ENCODE measurements around the gene TMPRSS2.

The TMPRSS2 gene

DNA sequence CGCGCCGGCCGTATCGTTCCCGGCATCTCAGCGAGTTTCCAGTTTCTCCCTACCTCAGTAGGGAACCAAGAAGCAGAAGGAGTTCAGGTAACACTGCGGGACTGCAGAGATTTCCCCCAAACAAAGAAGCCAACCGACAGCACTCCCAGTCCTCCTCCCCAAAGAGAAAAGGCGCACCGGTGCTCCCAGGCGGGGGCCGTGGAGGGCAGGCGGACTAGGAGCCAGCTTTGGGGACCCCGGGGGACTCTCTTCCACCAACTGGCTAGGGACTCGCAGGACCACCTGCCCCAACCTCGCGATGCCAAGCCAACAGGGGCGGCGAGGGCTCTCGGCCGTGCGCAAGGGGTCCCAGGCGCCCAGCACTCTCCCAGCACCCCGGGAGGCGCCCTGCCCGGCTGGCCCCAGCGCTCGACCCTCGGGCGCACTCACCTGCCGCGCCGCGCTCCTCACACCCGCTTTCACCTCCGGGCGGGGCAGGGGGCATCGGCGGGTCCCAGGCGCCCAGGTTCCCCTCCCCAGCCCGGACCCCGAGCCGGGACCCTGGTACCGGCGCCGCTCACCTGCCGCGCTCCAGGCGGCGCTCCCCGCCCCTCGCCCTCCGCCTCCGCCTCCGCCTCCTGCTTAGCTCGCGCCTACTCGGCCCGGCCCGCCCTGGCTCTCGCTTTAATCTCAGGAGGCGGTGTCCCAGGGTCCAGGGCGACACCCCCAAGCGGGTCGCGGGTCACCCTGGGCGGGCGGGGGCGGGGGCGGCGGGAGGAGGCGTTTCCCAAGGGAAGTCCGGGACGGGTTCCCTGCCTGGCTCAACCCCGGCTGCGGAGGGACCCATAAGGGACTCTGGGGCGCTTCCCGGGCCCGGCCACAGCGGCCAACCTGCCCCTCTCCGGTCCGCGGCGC, at the start of gene TMPRSS2:
TSS of gene TMPRSS2 (minus strand) at position 638 of the 894 bp plus-strand sequence. CDS start 10,025 bp downstream, outside the sequence.
- DNase-seq: no peak

DNA sequence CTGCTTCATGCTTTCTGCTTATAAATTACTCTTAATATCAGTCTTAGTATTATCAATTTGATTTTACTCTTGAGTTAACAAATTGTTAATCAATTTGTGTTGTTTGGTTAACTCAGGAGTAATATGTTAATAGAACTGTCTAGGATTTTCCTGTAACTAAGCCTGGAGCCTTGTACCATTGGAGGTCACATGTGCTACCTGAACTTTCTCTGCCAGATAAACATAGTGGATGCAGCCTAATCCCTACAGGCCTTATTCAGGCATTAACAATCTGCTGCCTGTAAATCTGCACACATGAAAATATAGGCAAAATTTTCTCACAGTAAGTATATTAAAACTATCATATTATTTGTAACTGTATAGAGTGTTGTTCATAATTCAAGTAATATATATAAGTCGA, 47.1 kb upstream of the TMPRSS2 start:
- DNase-seq: no peak

DNA sequence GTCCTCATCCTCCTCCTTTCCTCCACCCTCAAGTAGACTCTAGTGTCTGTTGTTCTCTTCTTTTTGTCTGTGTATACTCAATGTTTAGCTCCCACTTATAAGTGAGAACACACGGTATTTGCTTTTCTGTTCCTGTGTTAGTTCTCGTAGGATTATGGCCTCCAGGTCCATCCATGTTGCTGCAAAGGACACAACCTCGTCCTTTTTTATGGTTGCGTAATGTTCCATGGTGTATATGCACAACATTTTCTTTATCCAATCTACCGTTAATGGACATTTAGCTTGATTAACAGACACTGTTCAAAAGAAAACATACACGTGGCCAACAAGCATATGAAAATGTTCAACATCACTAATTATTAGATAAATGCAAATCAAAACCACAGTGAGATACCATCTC, 44.3 kb upstream of the TMPRSS2 start:
- DNase-seq: no peak

DNA sequence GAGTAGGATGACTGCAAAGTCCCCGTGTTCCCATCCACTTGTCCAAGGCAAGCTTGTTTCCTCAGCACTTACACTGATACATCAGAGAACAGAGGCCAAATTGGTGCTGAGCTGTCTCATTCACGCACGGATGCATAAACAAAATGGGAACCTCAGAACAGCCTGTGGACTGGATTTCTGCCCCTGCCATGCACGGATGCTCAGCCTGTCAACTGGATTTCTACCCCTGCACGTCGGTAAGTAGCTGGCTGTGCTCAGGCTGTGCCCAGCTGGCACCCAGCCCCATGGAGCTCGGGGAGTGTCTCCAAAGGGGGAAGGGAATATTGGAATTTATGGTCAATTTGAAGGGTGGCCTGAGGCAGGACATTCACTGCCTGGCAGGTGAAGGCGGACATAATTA, 40.8 kb upstream of the TMPRSS2 start:
- no peak for DNase-seq

DNA sequence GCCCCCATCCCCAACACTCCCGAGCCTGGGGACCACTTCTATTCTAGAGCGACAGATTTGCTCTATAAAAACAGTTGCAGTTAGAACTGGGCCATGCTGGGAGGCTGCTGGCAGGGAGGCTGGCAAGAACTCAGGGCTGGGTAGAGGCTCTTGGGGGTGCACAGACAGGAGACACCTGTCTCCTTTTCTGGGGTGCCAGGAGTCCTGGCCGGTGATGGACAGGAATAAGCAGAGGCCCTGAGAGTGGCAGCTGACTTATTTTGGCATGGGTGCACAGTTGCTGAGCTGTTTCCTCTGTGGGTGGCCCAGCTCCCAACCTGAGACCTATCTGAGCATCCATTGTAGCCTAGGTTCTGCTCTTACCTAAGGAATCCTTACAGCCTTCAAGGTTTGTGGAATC, 39.2 kb upstream of the TMPRSS2 start:
- DNase-seq: no peak

DNA sequence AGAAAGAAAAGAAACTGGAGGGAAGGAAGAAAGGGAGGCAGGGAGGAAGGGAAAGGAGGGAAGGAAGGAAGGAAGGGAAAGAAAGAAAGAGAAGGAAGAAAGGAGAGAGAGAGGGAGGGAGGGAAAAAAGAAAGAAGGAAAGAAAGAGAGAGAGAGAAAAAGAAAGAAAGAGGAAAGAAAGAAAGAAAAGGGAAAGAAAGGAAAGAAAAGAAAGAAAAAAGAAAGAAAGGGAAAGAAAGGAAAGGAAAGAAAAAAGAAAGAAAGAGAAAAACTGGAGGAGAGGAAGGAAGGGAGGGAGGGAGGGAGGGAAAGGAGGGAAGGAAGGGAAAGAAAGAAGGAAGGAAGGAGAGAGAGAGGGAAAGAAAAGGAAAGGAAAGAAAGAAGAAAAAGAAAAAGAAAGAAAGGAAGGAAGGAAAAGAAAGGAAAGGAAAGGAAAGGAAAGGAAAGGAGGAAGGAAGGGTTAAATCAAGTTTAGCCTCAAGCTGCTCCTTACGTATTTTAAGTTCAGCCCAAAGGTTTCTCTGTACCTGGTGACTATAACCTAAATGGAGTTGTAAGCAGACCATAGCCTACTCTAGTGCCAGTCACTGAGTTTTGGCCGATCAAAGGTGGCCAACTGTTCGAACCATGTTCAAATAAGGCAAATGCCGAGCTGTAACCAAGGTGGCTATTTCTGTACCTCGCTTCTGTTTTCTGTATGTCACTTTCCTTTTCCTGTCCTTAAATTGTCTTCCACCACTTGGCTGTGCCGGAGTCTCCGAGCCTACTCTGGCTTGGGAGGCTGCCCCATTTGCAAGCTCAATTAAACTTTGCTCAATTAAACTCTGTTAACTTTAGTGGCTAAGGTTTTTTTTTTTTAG, 37.8 kb upstream of the TMPRSS2 start:
- no peak for DNase-seq

DNA sequence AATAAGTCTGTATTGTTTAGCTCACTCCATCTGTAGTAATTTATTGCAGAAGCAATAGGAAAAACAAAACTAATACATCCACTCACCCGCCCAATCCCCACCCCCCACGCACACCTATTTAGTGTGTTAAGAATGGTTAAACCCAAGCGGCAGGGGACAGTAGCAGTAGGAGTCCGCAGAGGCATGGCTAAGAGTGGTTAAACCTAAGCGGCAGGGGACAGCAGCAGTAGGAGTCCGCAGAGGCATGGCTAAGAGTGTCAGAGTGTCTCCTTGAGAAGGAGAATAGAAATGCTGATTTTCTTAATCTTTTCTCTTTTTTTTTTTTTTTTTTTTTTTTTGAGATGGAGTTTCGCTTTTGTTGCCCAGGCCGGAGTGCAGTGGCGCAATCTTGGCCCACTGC, 34.8 kb upstream of the TMPRSS2 start:
- DNase-seq: no peak

DNA sequence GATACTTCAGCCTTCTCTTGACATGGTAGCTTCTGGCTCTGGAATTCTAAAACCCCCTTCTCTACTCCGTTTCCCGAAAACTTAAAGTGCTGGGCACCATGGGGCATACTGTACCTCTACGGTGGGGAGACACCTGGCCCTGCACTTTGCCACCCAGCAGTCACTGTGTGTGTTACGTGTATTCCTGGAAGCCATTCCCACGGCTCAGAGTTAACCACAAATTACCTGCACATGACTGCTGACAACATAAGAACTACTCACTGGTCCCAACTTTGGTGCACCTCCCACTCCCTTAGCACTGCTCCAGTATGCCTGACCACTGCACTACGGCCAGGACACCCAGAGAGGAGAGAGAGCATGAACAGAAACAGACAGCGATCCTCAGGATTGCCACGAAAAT, 29.4 kb upstream of the TMPRSS2 start:
- no peak for DNase-seq

DNA sequence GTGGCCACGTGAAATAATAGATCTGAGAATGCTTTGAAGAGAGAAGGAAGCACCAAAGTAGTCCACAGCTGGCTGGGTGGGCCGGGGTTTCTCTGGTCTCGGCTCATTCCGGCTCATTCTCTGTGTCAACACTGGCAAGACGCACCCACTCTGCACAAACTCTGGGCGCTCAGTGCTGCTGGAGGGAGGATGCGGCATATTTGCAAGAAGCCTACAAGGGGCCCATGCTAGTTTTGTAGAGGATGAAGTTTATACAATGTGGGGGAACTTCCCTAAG, 28.8 kb upstream of the TMPRSS2 start:
- DNase-seq: no peak

DNA sequence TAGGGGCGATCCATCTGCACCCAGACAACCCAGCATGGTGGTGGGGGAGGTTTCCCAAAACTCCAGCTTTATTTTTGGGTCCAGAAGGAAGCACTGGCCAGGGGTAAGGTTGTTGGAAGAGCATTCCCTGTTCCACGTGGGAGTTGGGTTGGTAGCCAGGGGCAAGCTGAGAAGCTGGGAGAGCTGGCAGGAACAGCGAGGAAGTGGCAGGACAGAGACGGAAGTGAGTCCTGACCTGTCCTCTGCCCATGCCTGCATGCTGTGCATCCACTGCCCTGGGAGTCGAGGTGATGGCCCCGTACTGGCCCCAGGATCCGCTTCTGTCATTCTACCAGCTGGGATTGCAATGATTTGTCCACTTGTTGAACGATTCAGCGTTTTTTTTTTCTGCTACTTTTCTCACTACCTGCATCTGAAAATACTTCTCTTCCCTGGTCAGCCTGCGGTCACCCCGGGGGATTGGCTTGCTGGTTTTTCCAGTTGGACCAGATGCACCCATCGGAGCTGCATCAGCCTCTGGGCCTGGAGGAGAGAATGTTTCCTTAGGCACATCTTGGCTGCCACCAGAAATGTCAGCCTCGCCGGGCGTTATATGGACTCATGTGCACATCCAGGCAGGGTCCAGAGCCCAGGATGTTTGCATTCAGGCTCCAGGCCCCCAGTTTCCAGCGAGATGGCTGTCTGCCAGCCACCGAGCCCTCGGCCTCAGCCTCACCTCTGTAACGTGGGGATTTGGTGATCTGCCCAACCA, 28.3 kb upstream of the TMPRSS2 start:
- DNase-seq: no peak

DNA sequence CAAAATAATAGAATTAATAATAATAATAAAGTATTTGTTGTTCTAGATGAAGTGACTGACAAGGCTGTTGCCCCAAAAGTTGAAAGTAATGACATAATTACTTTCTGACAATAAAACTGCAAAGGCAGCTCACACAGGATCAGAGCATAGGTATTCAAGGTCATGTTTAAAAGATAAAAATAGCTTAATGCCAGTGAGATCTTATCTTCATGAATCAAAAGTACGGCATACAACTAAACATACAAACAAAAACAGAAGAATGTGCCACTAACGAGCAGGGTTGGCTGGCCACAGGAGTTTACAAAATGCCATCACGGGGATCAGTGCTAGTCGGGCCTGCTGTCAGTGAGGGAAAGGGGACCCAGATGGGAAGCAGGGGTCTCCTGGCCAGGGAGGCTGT, 22.4 kb upstream of the TMPRSS2 start:
- DNase-seq: no peak

DNA sequence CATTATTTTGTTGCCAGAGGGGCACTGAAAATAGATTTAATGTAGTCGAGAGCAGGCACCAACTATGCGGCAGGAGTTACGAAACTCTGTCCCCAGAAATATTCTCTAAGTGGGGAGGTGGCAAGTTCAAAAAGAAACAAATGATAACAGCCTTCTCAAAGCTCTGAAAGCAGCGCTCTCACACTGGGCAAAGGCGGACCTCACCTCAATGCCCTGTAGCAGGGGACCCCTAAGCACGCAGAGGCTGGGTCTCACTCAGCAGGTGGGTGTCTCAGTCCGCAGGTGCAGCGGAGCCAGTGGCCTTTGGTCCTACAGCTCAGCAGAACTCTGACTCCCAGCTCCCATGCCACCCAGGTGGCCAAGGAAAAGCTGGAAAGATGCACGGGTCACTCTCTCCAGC, 21.8 kb upstream of the TMPRSS2 start:
- no peak for DNase-seq

DNA sequence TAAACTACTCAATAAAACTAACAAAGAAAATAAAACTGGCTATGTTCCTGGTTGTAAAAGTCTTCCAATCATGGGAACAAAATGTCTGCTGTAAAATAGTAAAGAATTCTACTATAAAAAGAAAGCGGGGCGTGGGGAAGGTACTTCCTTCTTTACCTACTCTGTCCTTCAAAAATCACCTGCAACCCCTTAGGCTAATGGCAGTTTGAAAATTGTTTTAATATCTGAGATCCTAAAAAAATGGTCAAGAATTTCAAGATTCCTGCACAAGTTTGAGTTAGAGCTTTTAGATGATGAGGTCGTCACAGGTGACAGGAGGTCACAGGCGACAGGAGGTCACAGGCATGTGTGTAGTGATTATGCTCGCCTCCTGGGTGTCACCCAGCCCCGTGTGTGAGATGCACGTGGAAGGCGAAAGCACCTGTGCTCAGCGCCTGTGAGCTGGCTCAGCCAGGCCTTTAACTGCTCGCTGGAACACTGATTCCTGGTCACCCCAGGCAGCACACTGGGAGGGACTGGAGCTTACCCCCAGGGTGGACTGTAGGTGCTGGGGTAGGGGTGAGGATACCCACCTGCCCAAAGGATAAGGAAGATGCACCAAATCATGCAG, 18.6 kb upstream of the TMPRSS2 start:
- DNase-seq: no peak

DNA sequence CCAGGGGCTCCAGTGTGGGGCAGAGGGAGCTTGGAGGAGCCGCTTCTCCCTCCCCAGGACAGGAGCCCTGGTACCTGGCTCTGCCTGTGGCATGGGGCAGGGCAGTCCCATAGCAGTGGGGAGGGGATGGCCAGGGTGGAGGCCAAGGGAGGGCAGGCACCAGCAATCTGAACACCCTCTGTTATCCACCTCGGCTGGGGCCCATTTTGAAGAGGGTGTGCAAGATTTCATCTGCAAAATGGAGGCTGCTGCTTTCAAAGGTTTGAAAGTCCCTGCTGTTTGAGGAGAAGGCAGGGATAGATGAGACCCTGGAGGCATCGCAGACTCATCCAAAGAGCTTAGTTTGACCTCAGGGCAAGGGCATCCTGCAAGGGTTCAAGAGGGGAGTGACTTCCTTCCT, 15.2 kb upstream of the TMPRSS2 start:
- DNase-seq: no peak

DNA sequence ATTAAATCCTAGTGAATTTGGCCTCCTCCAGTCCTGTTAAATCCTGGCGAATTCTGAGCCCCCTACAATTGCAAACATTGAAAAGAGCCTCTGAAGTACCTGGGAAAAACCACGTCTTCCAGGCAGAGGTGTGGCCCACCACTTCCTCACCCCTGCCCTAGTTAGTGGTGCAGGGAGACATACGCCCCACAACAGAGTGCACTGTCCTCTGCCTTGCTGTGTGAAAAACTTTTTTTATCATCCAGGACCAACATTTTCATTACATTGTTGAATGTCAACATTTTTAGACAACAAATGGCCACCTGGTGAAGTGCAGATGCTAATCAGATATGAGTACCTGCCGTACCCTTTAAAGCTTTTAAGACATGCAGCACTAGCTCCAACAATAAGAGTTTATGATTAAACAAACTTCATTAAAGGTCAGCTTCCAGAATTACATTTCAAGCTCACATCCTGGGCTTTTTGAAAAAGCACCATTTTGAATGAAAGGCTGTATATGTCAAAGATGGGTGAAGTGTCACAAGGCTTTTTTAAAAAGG, 13.6 kb upstream of the TMPRSS2 start:
- no peak for DNase-seq

DNA sequence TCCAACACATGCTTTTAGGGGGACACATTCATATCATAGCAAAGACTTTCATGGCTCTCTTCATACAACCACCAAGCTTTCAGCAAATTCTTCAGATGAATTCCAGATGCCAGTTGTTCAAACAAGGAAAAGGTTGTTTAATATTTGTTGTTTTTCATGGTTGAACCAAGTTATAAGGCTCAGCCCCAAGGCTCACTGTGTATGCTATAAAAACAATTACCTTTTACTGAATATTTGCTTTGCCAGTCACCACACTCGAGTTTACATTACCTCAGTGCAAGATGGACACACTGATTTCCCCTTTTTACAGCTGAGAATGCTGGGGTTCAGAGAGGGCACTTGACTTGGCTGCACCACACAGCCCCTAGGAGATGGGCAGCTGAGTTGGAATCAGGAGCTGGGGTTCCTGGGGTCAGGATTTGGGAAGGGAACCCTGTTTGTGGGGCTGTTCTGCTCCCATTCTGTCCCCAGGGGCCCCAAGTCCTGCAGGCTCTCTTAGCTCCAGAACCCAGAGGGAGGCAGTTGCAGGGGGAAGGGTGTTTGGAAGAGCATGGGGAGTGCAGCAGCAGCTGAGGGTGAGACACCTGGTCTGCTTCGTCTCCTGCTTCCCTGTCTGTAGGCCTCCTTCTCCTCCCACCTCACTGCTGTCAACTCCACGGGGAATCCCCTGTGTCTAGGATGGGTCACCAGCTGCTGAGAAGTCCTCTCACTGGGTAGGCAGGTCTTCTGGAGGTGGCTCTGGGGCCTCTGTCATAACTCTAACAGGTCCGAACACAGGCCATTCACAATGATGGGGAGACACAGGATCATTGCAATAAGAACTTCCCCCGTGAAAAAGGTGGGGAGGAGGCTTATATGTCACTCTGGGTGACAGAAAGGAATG, 12.8 kb upstream of the TMPRSS2 start:
- no peak for DNase-seq

DNA sequence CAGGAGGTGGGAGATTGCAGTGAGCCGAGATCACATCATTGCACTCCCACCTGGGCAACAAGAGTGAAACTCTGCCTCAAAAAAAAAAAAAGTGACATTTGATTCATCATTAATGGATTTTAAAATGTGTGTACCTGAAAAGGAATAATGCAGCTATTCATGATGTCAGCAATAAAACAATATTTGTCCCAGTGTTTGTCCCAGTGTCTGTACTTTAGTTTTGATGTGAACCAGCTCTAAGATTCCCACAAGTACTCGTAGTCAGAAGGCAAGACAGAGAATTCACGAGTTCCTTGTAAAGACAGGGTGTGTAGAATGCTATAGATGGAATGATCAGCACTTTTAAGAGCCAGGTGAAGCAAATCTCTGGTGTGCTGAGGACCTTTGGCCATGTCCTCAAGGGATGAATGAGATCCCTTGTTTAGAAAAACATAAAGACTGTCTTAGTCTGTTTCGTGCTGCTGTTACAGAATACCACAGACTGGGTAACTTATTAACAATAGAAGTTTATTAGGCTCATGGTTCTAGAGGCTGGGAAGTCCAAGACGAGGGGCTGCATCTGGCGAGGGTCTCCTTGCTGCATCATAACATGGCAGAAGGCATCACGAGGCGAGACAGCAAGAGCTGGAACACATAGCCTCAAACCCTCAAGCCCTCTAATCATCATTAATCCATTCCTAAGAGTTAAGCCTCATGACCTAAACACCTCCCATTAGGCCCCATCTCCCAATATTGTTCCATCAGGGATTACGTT, 12.0 kb upstream of the TMPRSS2 start:
- no peak for DNase-seq

DNA sequence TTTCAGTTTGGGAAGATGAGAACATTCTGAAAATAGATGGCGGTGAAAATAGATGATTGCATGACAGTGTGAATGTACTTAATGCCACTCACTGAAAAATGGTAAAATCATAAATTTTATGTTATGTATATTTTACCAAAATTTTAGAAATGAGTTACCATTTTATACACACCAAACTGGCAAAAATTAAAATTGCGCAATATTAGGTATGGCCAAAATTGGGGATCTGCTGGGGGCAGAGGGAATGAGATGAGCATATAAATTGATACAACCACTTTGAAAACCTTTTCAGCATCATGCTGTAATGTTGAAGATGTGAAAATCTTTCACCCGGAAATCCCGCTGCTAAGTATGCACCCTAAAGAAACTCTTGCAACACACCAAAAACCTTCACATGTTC, 10.8 kb upstream of the TMPRSS2 start:
- DNase-seq: no peak

DNA sequence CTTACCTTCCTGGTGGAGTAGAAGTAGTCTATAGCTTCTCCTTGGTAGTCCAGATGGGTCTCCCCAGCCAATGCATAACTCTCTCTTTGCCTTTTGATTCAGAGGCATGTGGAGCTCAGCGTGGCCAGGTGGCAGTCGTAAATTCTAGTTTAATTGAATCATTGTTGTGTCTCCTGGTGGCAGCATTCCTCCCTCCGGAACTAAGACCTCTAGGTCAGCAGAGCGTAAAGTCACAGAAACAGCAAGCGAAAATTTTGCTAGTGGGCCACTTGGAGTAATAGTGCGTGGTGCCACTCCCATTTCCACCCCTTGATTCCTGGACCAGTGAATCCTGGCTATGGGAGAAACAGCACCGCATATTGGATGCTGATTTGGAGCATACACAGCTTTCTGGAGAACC, 3.9 kb upstream of the TMPRSS2 start:
- DNase-seq: no peak

DNA sequence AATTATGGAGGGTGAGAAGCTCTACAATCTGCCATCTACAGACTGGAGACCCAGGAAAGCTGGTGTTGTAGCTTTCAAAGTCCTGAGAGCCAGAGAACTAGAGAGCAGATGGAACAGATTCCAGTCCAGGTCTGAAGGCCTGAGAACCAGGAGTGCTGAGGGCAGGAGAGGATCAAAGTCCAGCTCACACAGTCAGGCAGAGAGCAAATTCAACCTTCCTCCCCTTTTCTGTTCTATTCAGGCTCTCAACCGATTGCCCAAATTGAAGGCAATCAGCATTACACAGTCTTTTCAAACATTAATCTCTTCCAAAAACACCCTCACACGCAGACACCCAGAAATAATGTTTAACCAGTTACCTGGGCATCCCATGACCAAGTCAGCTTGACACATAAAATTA, 2.5 kb upstream of the TMPRSS2 start:
- no peak for DNase-seq

DNA sequence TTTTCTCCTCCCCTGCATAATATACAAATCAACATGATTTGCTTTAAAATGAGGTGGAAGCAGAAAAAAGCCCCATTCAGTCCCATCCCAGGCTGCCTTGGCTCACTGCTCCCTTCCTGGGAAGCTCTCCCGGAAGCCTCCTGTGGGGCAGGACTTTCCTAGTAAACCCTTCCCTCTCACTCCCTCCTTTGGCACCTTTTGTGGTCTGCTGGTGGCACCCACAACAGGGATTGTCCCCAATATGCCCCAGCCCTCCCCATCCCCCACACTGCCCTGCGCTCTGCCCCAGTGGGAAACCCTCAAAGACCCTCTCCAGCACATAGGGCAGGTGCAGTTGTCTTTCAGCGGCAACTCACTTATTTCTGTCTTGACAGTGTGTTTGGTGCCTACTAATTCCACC, 1.8 kb upstream of the TMPRSS2 start:
- DNase-seq: no peak

Data from stimulated activated CD8-positive, alpha-beta memory T cell treated with anti-CD3 and anti-CD28 coated beads, Interleukin-4, amount 100 ng/mL, for 48 hours (primary cell).